HepG2 (cell line): ENCODE data around the gene LAMA5. TPM values are rescaled to one million over a fixed set of nuclear protein-coding genes. Genes with fewer than 3 reads are reported as not detected.

Source experiments
- BHLHE40 ChIP-seq: IDR thresholded peaks from 2 replicates; pipeline ENCODE4 v1.6.1; 2011; ENCODE audit warnings: low read length, improper control_type of control experiment
- CHD4 ChIP-seq: fragments of 200-600 bp; sonication (generic); IDR thresholded peaks from 2 replicates; pipeline ENCODE4 v1.7.0; 2017; ENCODE audit warnings: mild to moderate bottlenecking, low read length, borderline replicate concordance
- ELF3 ChIP-seq: IDR thresholded peaks from 2 replicates; pipeline ENCODE4 v1.6.1; 2016; ENCODE audit warnings: missing genetic modification reagents, missing compliant biosample characterization
- KAT2B ChIP-seq: fragments of 150-350 bp; IDR thresholded peaks from 2 replicates; pipeline ENCODE4 v1.6.1; 2014; ENCODE audit warnings: low read depth, low read length, borderline replicate concordance
- MYC ChIP-seq: sonication (generic); formaldehyde crosslinking; IDR thresholded peaks from 2 replicates; pipeline ENCODE4 v1.9.0; 2021; ENCODE audit warnings: missing genetic modification reagents, borderline replicate concordance
- PCBP1 ChIP-seq: fragments of 200-400 bp; formaldehyde crosslinking; IDR thresholded peaks from 2 replicates; pipeline ENCODE4 v1.6.1; 2017; ENCODE audit warnings: mild to moderate bottlenecking, low read depth, low read length, borderline replicate concordance
- RBM22 ChIP-seq: fragments of 200-400 bp; formaldehyde crosslinking; optimal IDR thresholded peaks from 2 replicates; pipeline ENCODE3; 2017; ENCODE audit warnings: mild to moderate bottlenecking, low read length, moderate library complexity
- RXRA ChIP-seq: sonication (generic); formaldehyde crosslinking; IDR thresholded peaks from 2 replicates; pipeline ENCODE4 v1.5.1; 2020; ENCODE audit warnings: missing genetic modification reagents
- SIX1 ChIP-seq: sonication (generic); formaldehyde crosslinking; IDR thresholded peaks from 2 replicates; pipeline ENCODE4 v1.4.0; 2020; ENCODE audit warnings: missing genetic modification reagents, borderline replicate concordance
- THYN1 ChIP-seq: sonication (generic); formaldehyde crosslinking; IDR thresholded peaks from 2 replicates; pipeline ENCODE4 v1.8.1; 2023; ENCODE audit warnings: low read depth, mild to moderate bottlenecking, moderate library complexity, missing genetic modification reagents, borderline replicate concordance
- ZNF282 ChIP-seq: fragments of 450-650 bp; IDR thresholded peaks from 2 replicates; pipeline ENCODE4 v1.6.1; 2018; ENCODE audit not compliant: partially characterized antibody
- ZNF292 ChIP-seq: sonication (generic); formaldehyde crosslinking; IDR thresholded peaks from 2 replicates; pipeline ENCODE4 v1.8.1; 2022; ENCODE audit warnings: mild to moderate bottlenecking, low read depth, missing genetic modification reagents, borderline replicate concordance
- ZNF432 ChIP-seq: sonication (generic); formaldehyde crosslinking; IDR thresholded peaks from 2 replicates; pipeline ENCODE4 v1.5.0; 2020; ENCODE audit warnings: missing genetic modification reagents, mild to moderate bottlenecking, borderline replicate concordance
- ZNF724P ChIP-seq: sonication (generic); formaldehyde crosslinking; IDR thresholded peaks from 2 replicates; pipeline ENCODE4 v1.8.0; 2022; ENCODE audit warnings: missing genetic modification reagents, borderline replicate concordance
- polyA plus RNA-seq, 8 experiments: library from polyadenylated mRNA; depleted of rRNA in 3 of 8; stranded (reverse) in 7 of 8; unstranded in 1 of 8; fragments of >200 nt; fragmentation: Illumina TruSeq in 4 of 8; extraction: Trizol in 4 of 8; gene quantifications; 2 replicates each; pipeline versions ENCODE4 v1.2.1 to v1.2.3, GENCODE V29; 2011 to 2016; ENCODE audit warnings: low read depth in 4 of 8, missing spikeins in 1 of 8, mixed read lengths in 1 of 8; ENCODE audit not compliant: insufficient read depth in 1 of 8
- total RNA-seq, 5 experiments: library from RNA; depleted of rRNA; stranded (reverse); fragments of >200 nt; fragmentation: Illumina TruSeq; extraction: Trizol; gene quantifications; 2 replicates each; pipeline ENCODE4 v1.2.3, GENCODE V29; 2016; ENCODE audit warnings: low read depth in 1 of 5
- TF ChIP-seq, protein P1 (sequence below): sonication (generic); formaldehyde crosslinking; IDR thresholded peaks from 2 replicates; pipeline ENCODE4 v1.5.0; 2020; ENCODE audit warnings: mild to moderate bottlenecking, missing genetic modification reagents, borderline replicate concordance
- TF ChIP-seq, protein P2 (sequence below): sonication (generic); formaldehyde crosslinking; conservative IDR thresholded peaks from 2 replicates; pipeline ENCODE4 v1.8.1; 2023; ENCODE audit warnings: missing genetic modification reagents
- TF ChIP-seq, protein P3 (sequence below): sonication (generic); formaldehyde crosslinking; IDR thresholded peaks from 2 replicates; pipeline ENCODE4 v1.9.0; 2021; ENCODE audit warnings: missing genetic modification reagents, mild to moderate bottlenecking, borderline replicate concordance

LAMA5 gene
- total and polyA plus RNA-seq, 2 of the 13 experiments (the other 11 are each of a cell fraction or from before 2014, with no cell fraction given): 21.0 to 44.7 TPM

DNA sequence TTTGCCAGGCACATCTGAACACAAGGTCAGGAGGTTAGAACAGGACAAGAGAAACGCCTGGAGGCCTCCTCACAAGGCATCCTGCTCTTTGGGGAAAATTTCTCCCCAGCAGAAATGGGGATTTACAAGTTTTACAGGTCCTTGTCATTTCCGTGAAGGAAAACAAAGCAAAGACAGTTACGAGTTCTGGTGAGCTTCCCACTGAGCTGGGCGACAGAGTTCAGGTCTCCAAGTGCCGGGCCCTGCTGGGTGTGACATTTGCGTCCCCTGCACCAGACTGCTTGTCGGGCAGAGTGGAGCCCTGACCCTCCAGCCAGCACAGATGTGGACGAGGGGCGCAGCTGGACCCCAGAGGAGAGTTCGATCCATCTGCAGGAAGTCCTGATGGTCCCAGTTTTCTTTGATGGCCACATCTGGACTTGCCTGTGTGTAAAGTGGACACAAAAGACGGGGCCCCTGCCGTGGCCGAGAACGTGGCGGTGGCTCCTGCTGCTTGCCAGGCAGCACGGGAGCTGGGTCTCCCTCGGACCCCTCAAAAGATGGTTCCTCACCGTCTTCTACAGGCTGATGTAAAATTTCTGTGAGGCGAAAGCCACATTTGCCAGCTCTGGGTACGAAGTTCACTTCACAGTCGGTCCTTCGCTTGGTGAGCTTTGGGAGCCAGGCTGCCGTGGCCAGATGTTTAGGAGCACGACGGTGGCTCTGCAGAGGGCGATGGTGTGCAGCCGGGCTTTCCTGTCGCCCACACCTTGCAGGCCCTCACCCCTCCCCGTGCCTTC is 69.5 kb downstream of the LAMA5 start (continued):
- TF ChIP-seq, protein P1, sequence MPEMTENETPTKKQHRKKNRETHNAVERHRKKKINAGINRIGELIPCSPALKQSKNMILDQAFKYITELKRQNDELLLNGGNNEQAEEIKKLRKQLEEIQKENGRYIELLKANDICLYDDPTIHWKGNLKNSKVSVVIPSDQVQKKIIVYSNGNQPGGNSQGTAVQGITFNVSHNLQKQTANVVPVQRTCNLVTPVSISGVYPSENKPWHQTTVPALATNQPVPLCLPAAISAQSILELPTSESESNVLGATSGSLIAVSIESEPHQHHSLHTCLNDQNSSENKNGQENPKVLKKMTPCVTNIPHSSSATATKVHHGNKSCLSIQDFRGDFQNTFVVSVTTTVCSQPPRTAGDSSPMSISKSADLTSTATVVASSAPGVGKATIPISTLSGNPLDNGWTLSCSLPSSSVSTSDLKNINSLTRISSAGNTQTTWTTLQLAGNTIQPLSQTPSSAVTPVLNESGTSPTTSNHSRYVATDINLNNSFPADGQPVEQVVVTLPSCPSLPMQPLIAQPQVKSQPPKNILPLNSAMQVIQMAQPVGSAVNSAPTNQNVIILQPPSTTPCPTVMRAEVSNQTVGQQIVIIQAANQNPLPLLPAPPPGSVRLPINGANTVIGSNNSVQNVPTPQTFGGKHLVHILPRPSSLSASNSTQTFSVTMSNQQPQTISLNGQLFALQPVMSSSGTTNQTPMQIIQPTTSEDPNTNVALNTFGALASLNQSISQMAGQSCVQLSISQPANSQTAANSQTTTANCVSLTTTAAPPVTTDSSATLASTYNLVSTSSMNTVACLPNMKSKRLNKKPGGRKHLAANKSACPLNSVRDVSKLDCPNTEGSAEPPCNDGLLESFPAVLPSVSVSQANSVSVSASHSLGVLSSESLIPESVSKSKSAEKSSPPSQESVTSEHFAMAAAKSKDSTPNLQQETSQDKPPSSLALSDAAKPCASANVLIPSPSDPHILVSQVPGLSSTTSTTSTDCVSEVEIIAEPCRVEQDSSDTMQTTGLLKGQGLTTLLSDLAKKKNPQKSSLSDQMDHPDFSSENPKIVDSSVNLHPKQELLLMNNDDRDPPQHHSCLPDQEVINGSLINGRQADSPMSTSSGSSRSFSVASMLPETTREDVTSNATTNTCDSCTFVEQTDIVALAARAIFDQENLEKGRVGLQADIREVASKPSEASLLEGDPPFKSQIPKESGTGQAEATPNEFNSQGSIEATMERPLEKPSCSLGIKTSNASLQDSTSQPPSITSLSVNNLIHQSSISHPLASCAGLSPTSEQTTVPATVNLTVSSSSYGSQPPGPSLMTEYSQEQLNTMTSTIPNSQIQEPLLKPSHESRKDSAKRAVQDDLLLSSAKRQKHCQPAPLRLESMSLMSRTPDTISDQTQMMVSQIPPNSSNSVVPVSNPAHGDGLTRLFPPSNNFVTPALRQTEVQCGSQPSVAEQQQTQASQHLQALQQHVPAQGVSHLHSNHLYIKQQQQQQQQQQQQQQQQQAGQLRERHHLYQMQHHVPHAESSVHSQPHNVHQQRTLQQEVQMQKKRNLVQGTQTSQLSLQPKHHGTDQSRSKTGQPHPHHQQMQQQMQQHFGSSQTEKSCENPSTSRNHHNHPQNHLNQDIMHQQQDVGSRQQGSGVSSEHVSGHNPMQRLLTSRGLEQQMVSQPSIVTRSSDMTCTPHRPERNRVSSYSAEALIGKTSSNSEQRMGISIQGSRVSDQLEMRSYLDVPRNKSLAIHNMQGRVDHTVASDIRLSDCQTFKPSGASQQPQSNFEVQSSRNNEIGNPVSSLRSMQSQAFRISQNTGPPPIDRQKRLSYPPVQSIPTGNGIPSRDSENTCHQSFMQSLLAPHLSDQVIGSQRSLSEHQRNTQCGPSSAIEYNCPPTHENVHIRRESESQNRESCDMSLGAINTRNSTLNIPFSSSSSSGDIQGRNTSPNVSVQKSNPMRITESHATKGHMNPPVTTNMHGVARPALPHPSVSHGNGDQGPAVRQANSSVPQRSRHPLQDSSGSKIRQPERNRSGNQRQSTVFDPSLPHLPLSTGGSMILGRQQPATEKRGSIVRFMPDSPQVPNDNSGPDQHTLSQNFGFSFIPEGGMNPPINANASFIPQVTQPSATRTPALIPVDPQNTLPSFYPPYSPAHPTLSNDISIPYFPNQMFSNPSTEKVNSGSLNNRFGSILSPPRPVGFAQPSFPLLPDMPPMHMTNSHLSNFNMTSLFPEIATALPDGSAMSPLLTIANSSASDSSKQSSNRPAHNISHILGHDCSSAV (CRISPR knock-in tag): no peak
- TF ChIP-seq BHLHE40: no peak
- TF ChIP-seq PCBP1: 0 out of 2 replicates have a peak, but pooled peaks have one; percentile 24
- no peak for TF ChIP-seq KAT2B
- no peak for TF ChIP-seq THYN1 (CRISPR knock-in tag)
- 0 out of 2 replicates have a peak, but pooled peaks have one; percentile 17 for TF ChIP-seq RXRA (CRISPR knock-in tag)
- TF ChIP-seq, protein P2, sequence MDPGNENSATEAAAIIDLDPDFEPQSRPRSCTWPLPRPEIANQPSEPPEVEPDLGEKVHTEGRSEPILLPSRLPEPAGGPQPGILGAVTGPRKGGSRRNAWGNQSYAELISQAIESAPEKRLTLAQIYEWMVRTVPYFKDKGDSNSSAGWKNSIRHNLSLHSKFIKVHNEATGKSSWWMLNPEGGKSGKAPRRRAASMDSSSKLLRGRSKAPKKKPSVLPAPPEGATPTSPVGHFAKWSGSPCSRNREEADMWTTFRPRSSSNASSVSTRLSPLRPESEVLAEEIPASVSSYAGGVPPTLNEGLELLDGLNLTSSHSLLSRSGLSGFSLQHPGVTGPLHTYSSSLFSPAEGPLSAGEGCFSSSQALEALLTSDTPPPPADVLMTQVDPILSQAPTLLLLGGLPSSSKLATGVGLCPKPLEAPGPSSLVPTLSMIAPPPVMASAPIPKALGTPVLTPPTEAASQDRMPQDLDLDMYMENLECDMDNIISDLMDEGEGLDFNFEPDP (CRISPR knock-in tag): 0 out of 2 replicates have a peak, but pooled peaks have one; percentile 70
- TF ChIP-seq, protein P3, sequence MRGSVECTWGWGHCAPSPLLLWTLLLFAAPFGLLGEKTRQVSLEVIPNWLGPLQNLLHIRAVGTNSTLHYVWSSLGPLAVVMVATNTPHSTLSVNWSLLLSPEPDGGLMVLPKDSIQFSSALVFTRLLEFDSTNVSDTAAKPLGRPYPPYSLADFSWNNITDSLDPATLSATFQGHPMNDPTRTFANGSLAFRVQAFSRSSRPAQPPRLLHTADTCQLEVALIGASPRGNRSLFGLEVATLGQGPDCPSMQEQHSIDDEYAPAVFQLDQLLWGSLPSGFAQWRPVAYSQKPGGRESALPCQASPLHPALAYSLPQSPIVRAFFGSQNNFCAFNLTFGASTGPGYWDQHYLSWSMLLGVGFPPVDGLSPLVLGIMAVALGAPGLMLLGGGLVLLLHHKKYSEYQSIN (CRISPR knock-in tag): no peak
- TF ChIP-seq ELF3 (CRISPR knock-in tag): no peak
- TF ChIP-seq ZNF724P: no peak
- peak; percentile 47; the same call in 1 of the 2 replicates for TF ChIP-seq MYC
- TF ChIP-seq ZNF282: no peak
- TF ChIP-seq ZNF432 (CRISPR knock-in tag): no peak
- no peak for TF ChIP-seq CHD4
- TF ChIP-seq SIX1: no peak
- TF ChIP-seq ZNF292 (CRISPR knock-in tag): 0 out of 2 replicates have a peak, but pooled peaks have one; percentile 29
- TF ChIP-seq RBM22: no peak
